ENCODE measurements around the gene LPIN1. TPM values are rescaled to one million over a fixed set of nuclear protein-coding genes. Genes with fewer than 3 reads are reported as not detected.
"Not testable (repeated sequence)": the region's sequence is repeated elsewhere in the genome, so short reads cannot be mapped to it uniquely, and the experiment has no call there.

Gene LPIN1
- total RNA-seq, 4 donors from 2014 or later, result 28.7 to 47.0 (median 39.6) TPM

DNA sequence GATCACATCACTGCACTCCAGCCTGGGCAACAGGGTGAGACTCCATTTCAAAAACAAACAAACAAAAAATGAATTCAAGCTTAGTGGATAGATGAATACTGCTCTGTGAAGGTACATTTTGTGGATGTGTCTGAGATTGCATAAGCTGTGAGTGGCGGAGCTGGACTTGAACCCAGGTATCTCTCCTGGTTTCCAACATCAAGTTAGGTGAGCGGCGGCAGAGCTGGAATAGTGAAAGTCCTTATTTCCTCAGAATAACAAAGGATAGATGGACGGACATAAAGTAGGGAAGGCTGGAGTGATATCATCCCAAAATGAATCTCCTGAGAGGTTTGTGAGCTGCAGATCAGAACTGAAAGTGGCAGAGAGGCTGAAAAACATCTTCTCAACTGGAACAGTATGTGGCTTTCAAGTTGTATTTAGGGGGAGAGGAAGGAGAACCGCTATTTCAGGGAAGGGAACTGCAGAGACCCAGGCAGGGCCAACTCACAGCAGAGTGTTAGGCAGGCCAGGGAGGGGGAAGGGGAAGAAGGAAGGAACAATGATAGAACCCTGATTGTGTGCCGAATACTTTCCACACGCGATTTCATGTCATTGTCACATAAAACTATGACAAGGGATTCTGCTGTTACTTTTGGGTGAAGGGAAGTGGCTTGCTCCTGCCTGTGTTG lies 106.2 kb downstream of the LPIN1 start:
- 80 to 85% methylated on average over 8 of the region's 8 CpGs for WGBS, 2 donors
- no peak for TF ChIP-seq POLR2A (IDR thresholded peaks at IDR 0.05)
- TF ChIP-seq, protein P1, sequence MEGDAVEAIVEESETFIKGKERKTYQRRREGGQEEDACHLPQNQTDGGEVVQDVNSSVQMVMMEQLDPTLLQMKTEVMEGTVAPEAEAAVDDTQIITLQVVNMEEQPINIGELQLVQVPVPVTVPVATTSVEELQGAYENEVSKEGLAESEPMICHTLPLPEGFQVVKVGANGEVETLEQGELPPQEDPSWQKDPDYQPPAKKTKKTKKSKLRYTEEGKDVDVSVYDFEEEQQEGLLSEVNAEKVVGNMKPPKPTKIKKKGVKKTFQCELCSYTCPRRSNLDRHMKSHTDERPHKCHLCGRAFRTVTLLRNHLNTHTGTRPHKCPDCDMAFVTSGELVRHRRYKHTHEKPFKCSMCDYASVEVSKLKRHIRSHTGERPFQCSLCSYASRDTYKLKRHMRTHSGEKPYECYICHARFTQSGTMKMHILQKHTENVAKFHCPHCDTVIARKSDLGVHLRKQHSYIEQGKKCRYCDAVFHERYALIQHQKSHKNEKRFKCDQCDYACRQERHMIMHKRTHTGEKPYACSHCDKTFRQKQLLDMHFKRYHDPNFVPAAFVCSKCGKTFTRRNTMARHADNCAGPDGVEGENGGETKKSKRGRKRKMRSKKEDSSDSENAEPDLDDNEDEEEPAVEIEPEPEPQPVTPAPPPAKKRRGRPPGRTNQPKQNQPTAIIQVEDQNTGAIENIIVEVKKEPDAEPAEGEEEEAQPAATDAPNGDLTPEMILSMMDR (IDR thresholded peaks at IDR 0.05), result no peak
- H3K9me3 ChIP-seq, result no peaks in the 10 kb centered on the region
- no peak for DNase-seq
- H3K36me3 ChIP-seq, result no peaks in the 10 kb centered on the region
- intact Hi-C loops (cut with DNase I), result no loop called here
- no peaks in the 10 kb centered on the region for H3K4me1 ChIP-seq
- H3K4me3 ChIP-seq (replicated peaks in 1 of 3), result no peak overlapping the region
- H3K27me3 ChIP-seq, result no peaks in the 10 kb centered on the region
- no peak overlapping the region for H3K27ac ChIP-seq

DNA sequence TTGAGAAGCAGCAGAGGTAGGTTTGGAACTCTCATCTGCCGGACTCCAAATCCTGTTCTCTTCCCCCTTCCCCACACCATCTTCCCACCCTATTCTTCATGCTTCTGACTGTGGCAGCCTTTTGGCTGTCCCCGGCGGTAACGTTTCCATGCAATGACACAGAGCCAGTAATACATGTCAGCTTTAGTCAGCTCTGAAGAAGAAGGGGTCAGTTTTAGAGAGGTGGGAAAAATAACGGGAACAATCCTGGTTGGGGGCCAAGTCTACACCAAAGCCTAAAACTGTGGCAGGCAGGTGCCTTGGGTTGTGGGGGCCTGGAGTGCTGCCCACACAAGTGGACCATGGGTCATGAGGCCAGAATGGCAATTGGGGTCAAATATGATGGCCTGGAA lies 106.8 kb downstream of the LPIN1 start:
- intact Hi-C loops (cut with DNase I), result no loop called here
- Histone ChIP-seq H3K4me1 (no peaks in the 10 kb centered on the region), H3K27me3 (no peaks in the 10 kb centered on the region), H3K27ac (no peak overlapping the region), H3K9me3 (no peaks in the 10 kb centered on the region), H3K36me3 (no peaks in the 10 kb centered on the region), H3K4me3 (replicated peaks in 1 of 3) (no peak overlapping the region)
- WGBS, 2 donors, result 78 to 87% methylated on average over 5 of the region's 5 CpGs
- DNase-seq, result no peak
- TF ChIP-seq, protein P1 (IDR thresholded peaks at IDR 0.05), result no peak
- TF ChIP-seq POLR2A (IDR thresholded peaks at IDR 0.05), result no peak

DNA sequence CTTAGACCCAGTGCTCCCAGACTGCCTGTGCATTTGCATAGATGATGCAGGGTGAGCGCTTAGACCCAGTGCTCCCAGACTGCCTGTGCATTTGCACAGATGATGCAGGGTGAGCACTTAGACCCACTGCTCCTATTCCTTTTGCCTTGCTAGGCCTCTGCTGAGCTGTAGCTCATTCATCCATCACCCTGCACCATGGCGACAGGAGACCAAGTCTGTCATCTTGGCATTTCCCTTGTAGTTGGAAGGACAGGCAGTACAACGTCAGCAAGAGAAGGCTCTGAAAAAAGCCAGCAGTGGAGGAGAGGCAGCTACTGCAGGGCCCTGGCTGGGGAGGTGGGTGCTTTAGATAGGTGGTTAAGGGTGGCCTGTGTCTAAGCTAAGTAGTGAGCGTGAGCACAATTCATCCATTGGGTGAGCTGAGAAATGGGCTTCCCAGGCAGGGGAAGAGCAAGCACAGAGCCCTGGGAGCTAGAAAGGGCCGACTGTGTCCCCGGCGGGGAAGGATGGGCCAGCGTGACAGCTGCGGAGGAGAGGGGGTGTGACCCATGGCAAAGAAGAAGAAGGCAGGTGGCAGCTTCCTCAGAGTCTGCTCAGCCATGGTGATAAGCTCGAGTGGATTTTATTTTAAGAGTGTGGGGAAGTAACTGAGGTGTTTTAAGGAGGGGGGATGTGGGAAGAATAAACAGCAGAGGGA lies 108.8 kb downstream of the LPIN1 start:
- intact Hi-C loops (cut with DNase I), result no loop called here
- no peak for DNase-seq
- 63 to 71% methylated on average over 10 of the region's 10 CpGs for WGBS, 2 donors

DNA sequence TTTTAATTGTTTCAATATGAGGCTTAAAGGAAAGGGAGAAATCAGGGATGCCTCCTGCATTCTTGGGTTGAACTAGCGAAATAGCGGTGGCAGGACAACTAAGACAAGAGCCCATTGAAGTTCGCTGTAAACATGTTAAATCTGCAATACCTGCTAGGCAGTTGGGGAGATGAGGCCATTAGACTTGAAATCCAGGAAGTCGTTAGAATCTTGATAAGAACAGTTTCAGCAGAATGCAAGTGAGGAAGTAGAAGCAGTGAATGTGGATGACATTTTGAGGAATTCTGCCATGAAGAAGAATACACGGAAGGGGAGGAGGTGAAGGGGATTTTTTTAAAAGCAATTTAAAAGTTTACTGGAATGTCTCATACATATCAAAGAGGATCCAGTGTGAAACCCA lies 109.7 kb downstream of the LPIN1 start:
- TF ChIP-seq, protein P1 (IDR thresholded peaks at IDR 0.05), result no peak
- TF ChIP-seq POLR2A (IDR thresholded peaks at IDR 0.05), result no peak
- Histone ChIP-seq H3K27me3 (no peaks in the 10 kb centered on the region), H3K9me3 (no peaks in the 10 kb centered on the region), H3K4me1 (no peaks in the 10 kb centered on the region), H3K36me3 (no peaks in the 10 kb centered on the region), H3K27ac (no peak overlapping the region), H3K4me3 (replicated peaks in 1 of 3) (no peak overlapping the region)
- WGBS, 2 donors, result 73 to 77% methylated on average over 5 of the region's 5 CpGs
- intact Hi-C loops (cut with DNase I), result no loop called here
- no peak for DNase-seq

More for the DNA sequence above, 108.8 kb downstream of the LPIN1 start:
- Histone ChIP-seq H3K36me3 (no peaks in the 10 kb centered on the region), H3K27ac (no peak overlapping the region), H3K27me3 (no peaks in the 10 kb centered on the region), H3K9me3 (no peaks in the 10 kb centered on the region), H3K4me3 (replicated peaks in 1 of 3) (no peak overlapping the region), H3K4me1 (no peaks in the 10 kb centered on the region)
- TF ChIP-seq, protein P1 (IDR thresholded peaks at IDR 0.05), result no peak
- no peak for TF ChIP-seq POLR2A (IDR thresholded peaks at IDR 0.05)

DNA sequence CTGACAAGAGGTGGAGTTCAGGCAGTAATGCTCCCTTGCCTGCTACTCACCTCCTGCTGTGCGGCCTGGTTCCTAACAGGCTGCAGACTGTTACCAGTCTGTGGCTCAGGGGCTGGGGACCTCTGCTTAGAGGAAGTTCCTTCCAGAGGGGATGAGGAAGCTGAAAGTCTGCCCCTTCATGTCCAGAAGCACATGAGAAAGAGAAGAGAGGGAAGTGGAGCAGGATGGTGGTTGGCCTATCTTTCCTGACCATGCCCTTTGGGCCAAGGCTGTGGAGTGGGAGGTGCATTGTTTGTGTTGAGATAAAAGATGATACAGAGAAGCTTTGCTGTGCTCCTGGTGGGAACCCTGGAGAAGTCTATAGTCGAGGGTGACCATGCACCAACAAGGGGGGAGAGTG lies 112.5 kb downstream of the LPIN1 start:
- H3K27ac ChIP-seq, result no peak overlapping the region
- intact Hi-C loops (cut with DNase I), result no loop called here
- 91 to 92% methylated on average over 2 of the region's 2 CpGs for WGBS, 2 donors
- no peaks in the 10 kb centered on the region for H3K27me3 ChIP-seq
- TF ChIP-seq, protein P1 (IDR thresholded peaks at IDR 0.05), result no peak
- TF ChIP-seq POLR2A (IDR thresholded peaks at IDR 0.05), result no peak
- peaks cover 5% of the 10 kb centered on the region in 2 donors for H3K4me1 ChIP-seq
- no peak overlapping the region for H3K4me3 ChIP-seq (replicated peaks in 1 of 3)
- DNase-seq, result no peak
- no peaks in the 10 kb centered on the region for H3K9me3 ChIP-seq
- H3K36me3 ChIP-seq, result no peaks in the 10 kb centered on the region

DNA sequence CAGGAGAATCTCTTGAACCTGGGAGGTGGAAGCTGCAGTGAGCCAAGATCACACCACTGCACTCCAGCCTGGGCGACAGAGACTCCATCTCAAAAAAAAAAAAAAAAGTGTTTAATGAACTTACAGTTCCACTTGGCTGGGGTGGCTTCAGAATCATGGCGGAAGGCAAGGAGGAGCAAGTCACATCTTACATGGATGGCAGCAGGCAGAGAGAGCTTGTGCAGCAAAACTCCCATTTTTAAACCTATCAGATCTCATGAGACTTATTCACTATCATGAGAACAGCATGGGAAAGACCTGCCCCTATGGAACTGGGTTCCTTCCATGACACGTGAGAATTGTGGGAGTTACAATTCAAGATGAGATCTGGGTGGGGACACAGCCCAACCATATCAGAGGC lies 113.5 kb downstream of the LPIN1 start:
- intact Hi-C loops (cut with DNase I), result loop anchor here (10.0 kb wide), 2 partner anchors 855 to 1145 kb away; partner anchors contain the start of gene TRIB2
- H3K27me3 ChIP-seq; H3K9me3 ChIP-seq; DNase-seq; H3K4me3 ChIP-seq (replicated peaks in 1 of 3); H3K36me3 ChIP-seq; H3K27ac ChIP-seq; H3K4me1 ChIP-seq: not testable (repeated sequence)
- 95 to 100% methylated on average over 3 of the region's 3 CpGs for WGBS, 2 donors
